NCI-H2196 (cell line): Measurements from ENCODE around the gene ANKRD2.
A peak's percentile ranks its signal among the peaks of the same experiment; 100 is the strongest.

ENCODE experiments used
- DNase-seq: peaks from one replicate; lab custom pipeline; 2025; ENCODE audit not compliant: unreplicated experiment; lab: John Stamatoyannopoulos, UW

ANKRD2 gene

DNA sequence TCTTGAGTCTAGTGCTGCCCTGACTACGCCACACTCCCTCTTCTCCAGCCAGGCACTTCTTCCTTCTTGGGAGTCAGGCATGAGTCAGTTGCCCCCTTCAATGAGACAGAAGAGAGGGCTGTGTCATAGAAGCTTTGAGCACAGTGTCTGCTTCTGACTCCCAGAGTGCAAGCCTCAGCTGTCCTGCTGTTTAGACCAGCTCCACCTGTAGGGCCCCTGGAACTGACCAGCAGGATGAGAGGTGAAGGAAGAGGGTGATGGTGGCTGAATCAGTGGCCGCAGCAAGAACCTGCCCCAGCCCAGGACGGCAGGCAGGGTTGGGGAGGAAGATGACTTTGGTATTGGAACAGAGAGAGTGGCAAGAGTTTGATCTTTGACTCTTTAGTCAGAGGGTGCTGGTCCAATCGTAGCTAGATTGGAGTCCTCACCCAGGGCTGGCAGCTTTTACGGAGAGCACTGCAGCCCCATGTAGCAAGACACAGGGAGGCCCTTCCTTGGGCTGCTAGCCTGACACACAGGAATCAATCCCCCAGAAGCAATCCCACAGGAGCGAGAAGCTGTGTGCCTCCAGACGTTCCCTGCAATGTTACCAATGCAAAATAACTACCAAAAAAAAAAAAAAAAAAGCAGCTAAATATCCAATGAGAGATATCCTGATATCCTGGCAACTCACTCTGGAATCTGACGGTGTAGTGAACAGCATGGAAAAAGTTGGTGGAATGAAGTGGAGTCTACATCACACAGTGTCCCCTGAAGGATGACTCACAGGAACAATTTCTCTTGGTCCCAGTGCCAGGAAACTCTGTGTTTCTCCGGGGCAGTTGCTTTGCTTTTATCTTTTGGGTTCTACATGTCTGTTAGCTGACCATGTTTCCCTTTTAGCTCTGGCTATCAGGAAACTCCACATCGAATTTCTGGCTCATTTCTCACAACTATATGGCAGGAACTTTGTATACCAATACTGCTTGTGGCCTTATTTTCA is 23.8 kb downstream of the ANKRD2 start:
- DNase-seq: no peak

DNA sequence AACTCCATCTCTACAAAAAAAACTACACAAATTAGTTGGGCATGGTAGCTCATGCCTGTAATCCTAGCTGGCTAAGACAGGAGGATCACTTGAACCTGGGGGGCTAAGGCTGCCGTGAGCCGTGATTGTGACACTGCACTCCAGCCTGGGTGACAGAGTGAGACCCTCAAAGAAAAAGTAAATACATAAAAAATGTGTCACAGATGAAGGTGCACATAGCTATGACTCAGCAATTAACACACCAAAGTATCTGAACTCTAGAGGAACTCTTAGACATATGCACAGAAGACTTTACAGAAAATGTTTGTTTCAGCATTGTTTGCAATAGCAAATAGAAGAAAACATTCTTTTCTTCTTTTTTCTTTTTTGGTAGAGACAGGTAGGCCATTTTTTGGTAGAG is 25.2 kb downstream of the ANKRD2 start:
- DNase-seq: no peak

DNA sequence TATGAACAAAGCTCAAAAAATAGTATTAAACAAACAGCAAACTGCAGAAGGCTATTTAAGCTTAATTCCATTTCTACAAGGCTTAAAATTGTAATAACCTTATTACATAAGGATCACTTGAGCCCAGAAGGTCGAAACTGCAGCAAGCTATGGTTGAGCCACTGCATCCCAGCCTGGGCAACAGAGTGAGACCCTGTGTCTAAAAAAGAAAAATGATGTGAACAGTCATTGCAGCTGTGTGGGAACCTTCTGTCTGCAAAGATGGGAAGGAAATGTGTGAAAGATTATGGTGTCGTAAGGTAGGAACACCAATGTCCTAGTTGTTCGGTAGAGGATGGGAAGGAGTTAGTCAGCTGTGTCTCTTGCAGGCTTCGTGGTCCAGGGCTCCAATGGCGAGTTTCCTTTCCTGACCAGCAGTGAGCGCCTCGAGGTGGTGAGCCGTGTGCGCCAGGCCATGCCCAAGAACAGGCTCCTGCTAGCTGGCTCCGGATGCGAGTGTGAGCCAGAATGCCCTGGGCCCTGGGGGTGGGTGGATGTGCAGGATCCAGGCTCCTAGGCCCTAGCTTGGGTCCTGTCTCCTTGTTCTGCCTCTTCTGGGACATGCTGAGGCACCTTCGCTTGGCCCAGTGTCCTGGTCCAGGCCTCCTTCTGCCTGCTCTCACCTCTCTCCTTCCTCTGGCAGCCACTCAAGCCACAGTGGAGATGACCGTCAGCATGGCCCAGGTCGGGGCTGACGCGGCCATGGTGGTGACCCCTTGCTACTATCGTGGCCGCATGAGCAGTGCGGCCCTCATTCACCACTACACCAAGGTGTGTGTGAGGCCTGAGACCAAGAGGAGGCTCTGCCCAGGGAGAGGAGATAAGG is 26.1 kb downstream of the ANKRD2 start:
- DNase-seq: no peak

DNA sequence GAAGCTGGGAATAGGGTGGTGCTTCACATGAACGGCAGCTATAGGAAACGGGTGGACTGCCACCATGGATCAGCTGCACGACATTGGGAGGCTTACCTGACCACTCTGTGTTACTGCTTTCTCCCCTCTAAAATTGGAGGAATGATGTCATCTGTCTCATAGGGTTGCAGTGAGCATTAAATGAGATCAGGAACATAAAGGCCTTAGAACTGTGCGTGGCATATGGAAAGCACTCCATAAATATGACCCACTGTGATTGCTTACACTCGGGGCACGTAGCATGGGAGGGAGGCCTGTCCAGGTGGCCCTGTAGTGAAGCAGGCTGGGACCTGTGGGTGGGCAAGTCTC is 26.7 kb downstream of the ANKRD2 start:
- DNase-seq: no peak

DNA sequence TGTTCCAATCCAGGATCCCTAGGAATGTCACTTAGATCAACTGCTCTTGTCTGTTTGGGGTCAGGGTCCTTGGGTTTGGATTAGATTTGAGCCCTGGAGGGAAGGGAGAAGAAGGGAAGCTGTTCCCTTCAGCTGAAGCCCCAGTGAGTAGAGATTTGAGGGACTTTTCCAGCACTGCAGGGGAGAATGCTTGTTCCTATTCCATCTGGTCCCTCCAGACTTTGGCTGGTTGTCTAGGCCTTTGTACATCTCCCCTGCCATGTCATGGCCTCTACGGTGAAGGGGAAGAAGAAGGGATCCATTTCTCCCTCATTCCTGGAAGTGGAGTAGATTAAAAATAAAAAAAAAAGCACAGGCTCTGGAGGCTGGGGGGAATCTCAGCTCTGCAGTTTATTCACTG is 28.0 kb downstream of the ANKRD2 start:
- no peak for DNase-seq

DNA sequence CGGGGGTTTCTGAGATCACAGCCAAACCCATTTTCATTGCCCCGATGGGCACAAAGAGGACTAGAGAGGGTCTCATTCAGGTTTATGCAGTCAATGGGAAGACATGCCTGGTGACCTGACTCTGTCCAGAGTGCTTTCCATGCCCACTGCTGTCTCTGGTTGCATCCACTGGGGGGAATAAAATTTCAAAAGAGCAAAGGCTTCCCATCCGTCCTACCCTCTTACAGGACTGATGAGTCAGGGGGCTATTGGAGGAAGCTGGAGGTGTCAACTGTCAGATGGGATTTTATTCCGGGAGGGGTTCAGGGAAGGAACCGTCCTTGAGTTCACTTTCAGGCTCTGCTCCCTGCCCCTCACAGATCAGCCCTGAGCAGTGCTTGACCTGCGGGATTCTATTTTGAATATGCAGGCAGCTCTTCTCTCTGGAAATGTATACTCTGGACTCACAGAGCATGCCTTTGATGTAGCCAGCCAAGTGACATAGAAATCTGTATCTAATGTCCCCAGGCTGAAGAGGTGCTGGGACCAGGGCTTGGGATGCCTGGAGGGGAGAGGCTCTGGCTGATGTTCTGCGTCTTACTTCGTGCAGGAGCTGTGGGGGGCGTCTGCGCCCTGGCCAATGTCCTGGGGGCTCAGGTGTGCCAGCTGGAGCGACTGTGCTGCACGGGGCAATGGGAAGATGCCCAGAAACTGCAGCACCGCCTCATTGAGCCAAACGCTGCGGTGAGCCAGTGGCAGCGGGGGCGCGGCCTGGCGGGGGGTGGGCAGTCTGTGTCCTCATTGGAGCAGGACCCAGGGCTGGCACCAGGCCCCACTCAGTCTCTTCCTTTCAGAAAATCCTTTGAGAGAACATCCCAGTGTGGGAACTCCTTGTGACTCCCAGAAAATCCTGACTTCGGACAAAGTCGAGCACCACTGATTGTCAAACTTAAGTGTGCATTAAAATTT is 29.0 kb downstream of the ANKRD2 start:
- DNase-seq: no peak

DNA sequence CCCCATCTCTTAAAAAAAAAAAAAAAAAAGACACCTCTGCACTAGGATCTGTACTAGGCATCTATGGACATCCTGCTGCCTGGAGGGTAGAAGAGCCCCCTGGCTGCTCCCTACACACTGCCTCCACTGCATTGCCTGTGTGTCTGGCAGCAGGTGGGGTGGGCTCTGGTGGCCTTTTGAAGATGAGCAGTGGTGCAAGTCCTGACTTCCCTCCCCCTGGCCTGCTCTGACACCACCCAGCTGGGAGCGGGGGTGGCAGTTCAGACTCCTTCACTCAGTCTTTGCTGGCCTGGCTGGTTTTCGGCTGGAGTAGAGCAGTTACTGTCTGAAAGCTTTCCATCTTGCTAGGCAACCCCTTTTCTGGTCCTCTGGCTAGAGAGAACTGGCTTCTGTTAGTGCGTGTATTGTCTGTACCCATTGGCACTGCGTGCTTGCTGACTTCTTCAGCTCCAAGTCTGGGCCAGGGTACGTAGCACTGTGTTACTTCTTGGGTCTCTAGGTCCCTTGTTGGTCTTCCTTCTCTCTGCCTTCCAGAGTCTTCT is 34.6 kb downstream of the ANKRD2 start:
- no peak for DNase-seq

DNA sequence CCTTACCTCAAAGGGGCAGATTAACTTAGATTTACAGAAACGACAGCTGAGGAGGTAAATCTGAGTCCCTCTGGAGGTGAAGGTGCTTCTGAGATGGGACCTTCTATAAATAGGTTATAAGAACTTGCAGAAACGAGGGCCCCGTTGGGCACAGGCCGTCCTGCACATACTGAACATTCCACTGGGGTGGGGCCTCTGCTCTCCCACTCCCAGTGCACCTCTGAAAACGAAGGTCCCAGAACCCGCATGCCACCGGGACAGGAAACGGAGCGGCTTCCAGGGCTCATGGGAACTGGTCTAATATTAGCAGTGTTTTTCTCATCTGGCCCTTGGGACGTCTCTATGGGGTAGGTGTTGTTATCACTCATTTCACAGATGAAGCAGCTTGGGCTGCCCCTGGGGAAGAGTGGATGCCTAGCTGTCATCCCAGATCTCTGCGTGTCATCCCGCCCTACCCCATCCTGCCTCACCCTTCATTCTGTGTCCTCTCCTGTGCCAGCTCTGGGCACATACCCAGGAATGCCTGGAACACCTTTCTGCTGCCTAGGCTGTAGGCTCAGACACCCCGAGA is 36.5 kb downstream of the ANKRD2 start:
- no peak for DNase-seq

DNA sequence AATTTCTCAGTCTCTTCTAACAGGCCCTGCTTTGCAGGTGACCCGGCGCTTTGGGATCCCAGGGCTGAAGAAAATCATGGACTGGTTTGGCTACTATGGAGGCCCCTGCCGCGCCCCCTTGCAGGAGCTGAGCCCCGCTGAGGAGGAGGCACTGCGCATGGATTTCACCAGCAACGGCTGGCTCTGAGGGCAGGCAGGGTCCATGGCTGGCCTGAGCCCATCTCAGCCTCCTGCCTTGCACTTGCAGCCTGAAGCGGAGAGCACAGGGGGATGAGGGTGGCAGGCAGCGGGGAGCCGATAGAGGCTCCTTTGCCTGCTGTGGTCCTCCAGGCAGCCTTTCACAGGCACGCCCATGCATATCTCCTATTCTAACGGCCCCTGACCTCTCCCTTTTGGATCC is 38.9 kb downstream of the ANKRD2 start:
- no peak for DNase-seq

DNA sequence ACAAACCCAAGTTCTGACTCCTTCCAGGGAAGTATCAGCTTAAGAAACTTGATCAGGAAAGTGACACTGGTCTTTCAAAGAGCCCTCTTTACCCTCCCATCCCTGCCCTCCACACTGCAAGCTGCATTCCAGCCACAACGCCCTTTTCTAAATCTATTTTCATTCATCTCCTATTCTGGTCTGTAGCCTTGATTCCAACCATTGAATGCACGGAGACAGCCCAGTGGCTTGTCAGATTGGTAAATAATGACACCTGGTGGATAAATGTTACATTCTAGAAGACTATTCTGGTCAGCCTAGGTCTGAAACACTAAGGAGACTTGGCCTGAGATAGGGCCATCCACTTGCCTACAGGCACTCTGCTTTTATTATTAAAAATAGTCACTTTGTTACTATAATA is 39.8 kb downstream of the ANKRD2 start:
- peak; percentile 39 for DNase-seq

DNA sequence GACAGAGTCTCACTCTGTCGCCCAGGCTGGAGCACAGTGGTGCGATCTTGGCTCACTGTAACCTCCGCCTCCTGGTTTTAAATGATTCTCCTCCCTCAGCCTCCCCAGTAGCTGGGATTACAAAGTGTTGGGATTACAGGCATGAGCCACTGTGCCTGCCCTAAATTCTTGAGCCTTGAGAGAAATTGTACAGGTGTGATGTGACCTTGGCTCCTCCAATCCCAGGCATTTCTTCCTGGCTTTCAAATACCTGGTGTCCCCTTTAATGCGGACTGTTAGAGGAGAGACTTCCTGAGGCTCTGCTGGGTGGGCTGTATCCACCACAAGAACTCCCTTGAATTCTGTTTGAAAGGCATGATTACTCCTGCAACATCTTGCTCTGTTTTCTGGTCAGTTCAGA is 45.7 kb downstream of the ANKRD2 start:
- DNase-seq: no peak

DNA sequence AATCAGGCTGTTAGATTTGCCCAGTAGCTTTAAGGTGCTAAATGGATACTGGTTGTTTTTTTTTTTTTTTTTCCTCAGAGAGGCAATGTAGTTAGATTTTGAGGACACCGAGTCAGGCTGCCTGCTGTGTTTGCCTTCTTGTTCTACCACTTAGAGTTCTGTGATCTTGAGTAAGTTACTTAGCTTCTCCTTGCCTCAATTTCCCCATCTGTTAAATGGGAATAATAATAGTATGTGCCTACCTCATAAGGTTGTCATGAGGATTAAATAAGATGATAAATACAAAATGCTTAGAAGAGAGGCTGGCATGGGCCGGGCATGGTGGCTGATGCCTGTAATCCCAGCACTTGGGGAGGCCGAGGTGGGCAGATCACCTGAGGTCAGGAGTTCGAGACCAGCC is 46.2 kb downstream of the ANKRD2 start:
- DNase-seq: no peak

DNA sequence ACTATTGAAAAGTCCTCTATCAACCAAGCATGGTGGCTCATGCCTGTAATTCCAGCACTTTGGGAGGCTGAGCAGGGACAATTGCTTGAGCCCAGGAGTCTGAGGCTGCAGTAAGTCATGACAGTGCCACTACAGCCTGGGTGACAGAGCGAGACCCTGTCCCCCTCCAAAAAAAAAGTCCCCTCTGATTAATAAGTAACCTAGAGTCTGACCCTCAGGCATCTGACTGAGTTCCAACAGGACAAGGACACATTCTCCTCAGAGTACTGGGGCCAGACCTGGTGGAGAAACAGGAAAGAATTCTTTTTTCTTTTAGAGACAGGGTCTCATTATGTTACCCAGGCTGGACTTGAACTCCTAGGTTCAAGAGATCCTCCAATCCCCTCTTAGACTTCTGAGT is 50.7 kb downstream of the ANKRD2 start:
- DNase-seq: no peak

DNA sequence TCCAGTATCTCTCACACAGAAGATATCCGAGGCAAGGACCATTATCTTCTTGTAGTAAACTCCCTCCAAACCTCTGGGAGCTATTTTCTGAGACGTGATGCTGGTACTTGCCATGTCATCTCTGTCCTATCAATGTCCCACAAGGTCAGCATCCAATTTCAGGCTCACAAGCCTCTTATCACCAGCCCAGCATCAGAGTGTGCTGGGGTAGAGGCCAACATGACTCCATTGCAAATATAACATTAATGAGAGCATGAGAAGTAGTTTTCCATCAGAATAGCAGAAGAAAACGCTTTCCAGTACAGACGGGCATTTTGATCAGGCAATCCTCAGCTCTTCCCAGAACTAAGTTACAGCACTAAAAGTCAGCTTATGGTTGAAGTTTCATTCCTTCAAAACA is 55.2 kb downstream of the ANKRD2 start:
- DNase-seq: no peak

DNA sequence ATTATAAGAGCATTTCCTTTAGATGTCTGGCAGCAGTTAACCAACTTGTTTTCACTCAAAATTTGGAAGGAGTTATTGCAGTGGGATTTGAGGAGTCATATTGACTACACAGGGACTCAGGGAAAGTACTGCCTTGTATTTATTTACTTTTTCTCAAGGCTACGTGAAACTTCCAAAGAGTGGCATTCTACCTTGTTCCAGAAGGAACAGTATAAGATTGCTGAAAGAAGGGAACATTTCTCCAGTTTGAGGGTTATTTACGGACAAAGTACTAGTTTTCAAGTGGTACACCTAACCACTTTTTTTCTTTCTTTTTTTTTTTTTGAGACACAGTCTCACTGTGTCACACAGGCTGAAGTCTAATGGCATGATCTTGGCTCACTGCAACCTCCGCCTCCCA is 55.6 kb downstream of the ANKRD2 start:
- DNase-seq: no peak

DNA sequence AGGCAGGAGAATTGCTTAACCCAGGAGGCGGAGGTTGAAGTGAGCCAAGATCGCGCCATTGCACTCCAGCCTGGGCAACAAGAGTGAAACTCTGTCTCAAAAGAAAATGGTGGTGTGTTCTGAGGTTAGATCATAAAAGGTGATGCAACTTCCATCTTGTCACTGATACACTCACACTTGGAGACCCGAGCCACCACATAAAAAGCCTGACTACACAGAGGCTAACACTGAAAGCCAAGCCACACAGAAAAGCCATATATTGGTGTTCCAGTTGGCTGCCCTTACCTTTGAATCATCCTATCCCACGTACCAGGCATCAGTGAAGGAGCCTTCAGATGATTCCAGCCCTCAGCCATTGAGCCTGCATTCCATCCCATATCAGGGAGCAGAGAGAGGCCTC is 56.7 kb downstream of the ANKRD2 start:
- no peak for DNase-seq

DNA sequence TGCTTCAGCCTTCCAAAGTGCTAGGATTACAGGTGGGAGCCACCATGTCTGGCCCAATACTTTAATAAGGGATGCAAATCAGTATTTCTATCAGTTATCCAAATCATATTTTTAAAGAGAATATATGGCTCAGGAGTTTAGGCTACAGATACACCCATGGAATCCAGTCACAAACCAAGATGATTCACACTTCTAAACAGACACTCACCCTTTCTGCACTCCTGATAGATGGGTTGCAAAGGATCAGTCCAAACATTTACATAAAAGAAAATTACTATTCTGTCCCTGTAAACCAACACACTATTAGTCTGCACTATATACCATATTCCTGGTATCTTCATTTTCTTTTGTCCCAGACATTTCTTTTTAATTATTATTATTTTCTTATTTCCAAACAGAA is 58.5 kb downstream of the ANKRD2 start:
- no peak for DNase-seq

DNA sequence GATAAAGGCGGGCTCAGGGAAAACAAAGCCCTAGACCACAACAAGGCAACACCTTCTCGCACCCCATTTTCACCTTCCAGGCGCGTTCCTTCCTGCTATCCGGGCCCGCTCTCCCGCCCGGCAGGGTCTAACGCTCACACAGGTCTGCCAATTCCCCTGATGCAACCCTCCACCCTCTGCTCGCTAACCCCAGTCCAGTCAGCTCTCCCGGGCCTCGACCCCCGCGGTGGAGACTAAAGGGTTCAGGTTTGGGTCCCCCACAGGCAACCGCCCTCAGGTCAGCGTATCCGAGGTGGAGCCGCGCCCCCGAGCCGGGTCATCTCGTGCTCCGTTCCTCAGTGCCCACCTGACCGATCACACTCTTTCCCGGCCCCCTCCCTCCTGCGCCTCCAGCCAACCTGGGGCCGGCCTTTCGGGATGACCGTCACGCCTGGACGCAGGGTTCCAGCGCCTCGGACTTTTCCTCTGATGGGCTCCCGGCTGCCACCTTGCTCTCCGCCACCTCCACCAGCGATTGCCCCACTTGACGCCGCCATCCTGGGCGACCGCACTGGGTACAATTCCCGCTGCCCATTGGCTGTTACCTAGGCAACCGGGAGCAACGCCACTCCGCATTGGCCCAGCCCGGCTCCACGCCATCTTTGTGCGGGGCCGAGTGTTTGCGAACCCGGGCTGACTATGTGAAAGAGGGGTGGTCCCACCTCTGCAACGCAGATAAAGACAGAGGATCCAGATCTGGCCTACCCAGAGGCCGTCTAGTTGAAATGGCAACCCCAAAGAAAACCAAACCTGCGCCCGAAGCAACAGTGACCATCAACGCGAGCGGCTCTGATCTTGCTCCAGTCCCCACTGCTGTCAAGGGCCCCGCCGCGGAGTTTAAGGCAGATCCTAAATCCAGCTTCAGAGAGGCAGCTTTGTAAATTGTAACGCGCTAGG is 60.6 kb downstream of the ANKRD2 start, which contains the start of gene MORN4:
MORN4 (minus strand) TSS at position 552 of the 936 bp plus-strand sequence. CDS start 13,847 bp downstream, outside the sequence.
- peak; percentile 86 for DNase-seq
